ENCODE measurements around the gene NPPA. TPM values are rescaled to one million over a fixed set of nuclear protein-coding genes. Genes with fewer than 3 reads are reported as not detected.

The NPPA gene
- polyA plus RNA-seq, 1 experiment: not detected

DNA sequence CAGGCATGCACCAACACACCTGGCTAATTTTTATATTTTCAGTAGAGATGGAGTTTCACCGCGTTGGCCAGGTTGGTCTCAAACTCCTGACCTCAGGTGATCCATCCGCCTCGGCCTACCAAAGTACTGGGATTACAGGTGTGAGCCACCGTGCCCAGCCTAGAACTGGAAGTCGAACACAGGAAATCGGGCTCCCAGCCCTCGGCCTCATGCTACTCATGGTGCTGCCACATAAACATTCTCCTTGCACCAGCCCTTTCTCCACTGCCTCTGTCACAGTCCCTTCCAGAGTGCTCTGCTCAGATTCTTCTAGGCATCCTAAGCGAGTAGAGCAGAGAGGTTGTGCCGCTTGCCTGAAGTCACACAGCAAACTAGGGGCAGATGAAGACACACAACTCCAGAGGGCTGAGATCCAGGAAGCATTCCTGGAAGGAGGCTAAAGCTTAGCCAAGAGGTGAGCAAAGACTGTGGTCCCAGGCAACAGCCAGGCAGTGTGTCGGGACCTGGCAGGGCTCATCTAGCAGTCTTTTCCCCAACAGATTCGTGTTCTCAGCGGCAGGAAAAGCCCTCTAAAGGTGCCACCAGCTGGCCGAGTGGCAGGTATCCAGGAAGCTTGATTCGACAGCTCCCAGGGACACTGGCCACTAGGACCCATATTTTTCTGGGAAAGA lies 40.8 kb upstream of the NPPA start:
- POLR2A ChIA-PET: interaction anchor here (1.2 kb wide), 1 partner anchor 20 kb away, joined by 6 read pairs; no protein-coding TSS in a partner anchor
- CTCF ChIA-PET: no interaction called here
- H3K27me3 ChIP-seq (ENCODE audit: control insufficient read depth, insufficient read depth, low read length): peaks cover 37% of the 10 kb centered on the region
- no peaks in the 10 kb centered on the region; the same call in 1 of the 2 replicates for H3K9me3 ChIP-seq (ENCODE audit: control insufficient read depth, insufficient read depth, low read length)
- no peak for DNase-seq (ENCODE audit: low read depth, low spot score)
- no peak overlapping the region for H3K27ac ChIP-seq (ENCODE audit: low read depth, low read length)
- no peak overlapping the region for H3K4me3 ChIP-seq (ENCODE audit: low read depth, low read length)
- no peak for TF ChIP-seq CTCF (IDR thresholded peaks at IDR 0.05; ENCODE audit: low read depth, low read length)

GRCh38 chr1:11887666-11888007 lies 40.1 kb upstream of the NPPA start:
- Histone ChIP-seq H3K27ac (ENCODE audit: low read depth, low read length) (no peak overlapping the region), H3K27me3 (ENCODE audit: control insufficient read depth, insufficient read depth, low read length) (peaks cover 42% of the 10 kb centered on the region), H3K4me3 (ENCODE audit: low read depth, low read length) (no peak overlapping the region), H3K9me3 (ENCODE audit: control insufficient read depth, insufficient read depth, low read length) (no peaks in the 10 kb centered on the region; the same call in 1 of the 2 replicates)
- CTCF ChIA-PET: interaction anchor here (1.0 kb wide), 1 partner anchor 20 kb away, joined by 3 read pairs; no protein-coding TSS in a partner anchor
- POLR2A ChIA-PET: interaction anchor here (1.2 kb wide), 1 partner anchor 20 kb away, joined by 6 read pairs; no protein-coding TSS in a partner anchor
- no peak for DNase-seq (ENCODE audit: low read depth, low spot score)
- TF ChIP-seq CTCF (IDR thresholded peaks at IDR 0.05; ENCODE audit: low read depth, low read length): no peak

DNA sequence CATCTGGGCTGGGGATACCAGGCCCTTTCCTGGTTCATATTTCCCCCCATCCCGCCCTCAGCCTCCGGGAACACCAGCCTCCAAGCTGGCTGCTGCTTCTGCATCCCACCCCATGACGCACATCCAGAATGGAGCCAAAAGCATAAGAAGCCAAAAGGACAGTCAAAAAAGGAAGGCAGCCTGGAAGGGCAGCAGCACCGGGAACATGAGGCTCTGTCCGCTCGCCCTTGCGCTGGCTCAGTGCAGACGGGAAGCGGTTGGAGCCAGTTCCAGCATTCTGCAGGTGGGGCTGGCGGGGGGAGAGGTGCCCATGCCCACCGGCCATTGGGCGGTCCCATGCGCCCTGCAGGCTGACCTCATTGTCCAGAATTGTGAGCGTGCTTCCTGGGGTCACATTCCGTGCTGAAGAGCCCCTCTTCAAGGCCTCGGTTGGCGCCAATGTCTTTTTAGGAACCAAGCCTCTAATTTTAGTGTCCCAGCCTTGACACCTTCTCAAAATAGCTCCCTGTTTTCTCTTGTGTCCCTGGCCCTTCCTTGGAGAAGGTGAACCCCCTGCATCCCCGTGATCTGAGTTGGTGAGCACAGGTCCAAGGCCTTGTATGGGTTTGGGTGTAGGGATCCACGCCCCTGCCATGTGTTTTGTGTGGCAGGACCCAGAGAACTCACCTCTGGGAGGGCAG lies 39.5 kb upstream of the NPPA start:
- Histone ChIP-seq H3K27ac (ENCODE audit: low read depth, low read length) (no peak overlapping the region), H3K27me3 (ENCODE audit: control insufficient read depth, insufficient read depth, low read length) (peaks cover 42% of the 10 kb centered on the region), H3K9me3 (ENCODE audit: control insufficient read depth, insufficient read depth, low read length) (peaks cover under 1% of the 10 kb centered on the region; the same call in 1 of the 2 replicates), H3K4me3 (ENCODE audit: low read depth, low read length) (no peak overlapping the region)
- POLR2A ChIA-PET: interaction anchor here (1.2 to 2.7 kb wide), 2 partner anchors 21 kb away, joined by 6 to 9 read pairs; no protein-coding TSS in a partner anchor
- CTCF ChIA-PET: interaction anchor here (1.0 kb wide), 1 partner anchor 21 kb away, joined by 3 read pairs; no protein-coding TSS in a partner anchor
- no peak for TF ChIP-seq CTCF (IDR thresholded peaks at IDR 0.05; ENCODE audit: low read depth, low read length)
- no peak for DNase-seq (ENCODE audit: low read depth, low spot score)

GRCh38 chr1:11885916-11886315 lies 38.3 kb upstream of the NPPA start:
- Histone ChIP-seq H3K27ac (ENCODE audit: low read depth, low read length) (no peak overlapping the region), H3K9me3 (ENCODE audit: control insufficient read depth, insufficient read depth, low read length) (peaks cover 4% of the 10 kb centered on the region; the same call in 1 of the 2 replicates), H3K4me3 (ENCODE audit: low read depth, low read length) (no peak overlapping the region), H3K27me3 (ENCODE audit: control insufficient read depth, insufficient read depth, low read length) (peaks cover 42% of the 10 kb centered on the region)
- no peak for TF ChIP-seq CTCF (IDR thresholded peaks at IDR 0.05; ENCODE audit: low read depth, low read length)
- no peak for DNase-seq (ENCODE audit: low read depth, low spot score)
- CTCF ChIA-PET: no interaction called here
- POLR2A ChIA-PET: interaction anchor here (0.5 to 2.7 kb wide), 2 partner anchors 14 to 22 kb away, joined by 3 to 9 read pairs; no protein-coding TSS in a partner anchor

Data from AG04450 (cell line).